ENCODE measurements around the gene VPS26C.
"Not testable (repeated sequence)": the region's sequence is repeated elsewhere in the genome, so short reads cannot be mapped to it uniquely, and the experiment has no call there.

VPS26C gene

DNA sequence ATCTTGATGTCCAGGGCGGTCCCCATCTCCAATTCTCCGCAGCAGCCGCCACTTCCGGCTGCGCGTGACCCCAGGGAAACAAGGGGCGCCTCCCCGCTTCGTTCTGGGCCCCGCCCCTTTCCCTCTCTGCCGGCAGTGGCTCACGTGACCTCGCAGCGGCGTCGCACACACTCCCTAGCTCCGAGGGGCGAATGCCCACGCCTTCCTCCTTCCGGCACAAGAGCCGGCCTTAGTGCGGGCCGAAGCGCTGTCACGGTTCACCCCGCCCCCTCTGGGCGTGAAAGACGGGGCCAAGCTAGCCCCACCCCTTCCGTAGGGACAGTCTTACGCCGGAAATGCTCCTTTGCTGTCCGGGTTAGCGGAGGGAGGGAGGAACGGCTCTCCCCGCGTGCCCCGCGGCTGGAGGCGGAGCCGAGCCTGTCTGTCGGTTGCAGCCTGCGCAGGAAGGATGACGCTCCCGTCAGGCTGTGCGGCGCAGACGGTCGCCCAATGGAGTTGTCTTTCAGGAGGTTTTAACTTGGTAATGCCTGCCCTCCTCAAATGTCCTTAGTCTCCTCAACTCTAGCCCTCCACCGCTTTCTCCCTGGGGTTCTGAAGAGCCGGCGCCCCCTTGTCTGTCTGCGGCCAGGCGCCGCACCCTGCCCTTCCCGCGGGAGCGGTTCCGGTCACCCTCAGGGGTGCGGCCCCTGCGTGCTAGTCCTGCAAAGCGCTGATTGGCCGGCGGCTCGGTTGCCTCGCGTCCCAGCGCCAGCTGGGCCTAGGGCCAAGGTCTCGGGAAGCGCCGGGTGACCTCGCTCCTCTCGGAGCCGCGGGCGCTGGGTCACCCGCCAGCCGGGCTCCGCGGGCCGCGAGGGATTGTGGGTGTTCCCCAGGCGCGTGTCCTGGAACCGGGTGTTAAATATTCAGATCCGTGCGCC lies at the start of gene VPS26C:
Gene VPS26C (minus strand): TSS at position 66 of the 917 bp plus-strand sequence. CDS start 40 bp downstream, at position 26.
- peak; percentile 99 for DNase-seq (ENCODE audit: low read depth)

DNA sequence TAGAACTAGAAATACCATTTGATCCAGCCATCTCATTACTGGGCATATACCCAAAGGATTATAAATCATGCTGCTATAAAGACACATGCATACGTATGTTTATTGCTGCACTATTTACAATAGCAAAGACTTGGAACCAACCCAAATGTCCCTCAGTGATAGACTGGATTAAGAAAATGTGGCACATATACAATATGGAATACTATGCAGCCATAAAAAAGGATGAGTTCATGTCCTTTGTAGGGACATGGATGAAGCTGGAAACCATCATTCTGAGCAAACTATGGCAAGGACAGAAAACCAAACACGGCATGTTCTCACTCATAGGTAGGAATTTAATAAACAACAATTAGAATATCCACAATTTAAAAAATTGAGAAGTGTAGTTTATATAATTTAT lies 48.9 kb upstream of the VPS26C start:
- not testable (repeated sequence) for DNase-seq (ENCODE audit: low read depth)

- DNase-seq (ENCODE audit: low read depth) = no peak
These were observed 33.1 kb upstream of the VPS26C start for GRCh38 chr21:37300114-37300751.

DNA sequence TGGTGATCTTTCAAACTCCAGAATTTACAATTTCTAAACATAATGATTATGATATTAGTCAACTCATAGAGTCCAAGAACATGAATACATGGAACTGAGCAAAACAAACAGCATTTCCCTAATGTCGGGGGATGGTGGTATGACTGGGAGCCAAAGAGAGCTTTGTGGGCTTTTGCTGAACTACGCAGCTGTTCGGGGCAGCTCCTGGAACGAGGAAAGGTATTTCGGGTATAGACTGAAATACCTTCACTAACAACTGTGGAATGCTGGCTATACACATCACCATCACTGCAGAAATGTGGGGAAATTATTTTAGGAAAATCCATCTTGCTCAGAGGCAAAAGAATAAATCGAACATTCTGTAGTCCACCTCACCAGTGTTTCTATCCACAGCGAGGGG lies 30.2 kb upstream of the VPS26C start:
- DNase-seq (ENCODE audit: low read depth) = no peak

DNA sequence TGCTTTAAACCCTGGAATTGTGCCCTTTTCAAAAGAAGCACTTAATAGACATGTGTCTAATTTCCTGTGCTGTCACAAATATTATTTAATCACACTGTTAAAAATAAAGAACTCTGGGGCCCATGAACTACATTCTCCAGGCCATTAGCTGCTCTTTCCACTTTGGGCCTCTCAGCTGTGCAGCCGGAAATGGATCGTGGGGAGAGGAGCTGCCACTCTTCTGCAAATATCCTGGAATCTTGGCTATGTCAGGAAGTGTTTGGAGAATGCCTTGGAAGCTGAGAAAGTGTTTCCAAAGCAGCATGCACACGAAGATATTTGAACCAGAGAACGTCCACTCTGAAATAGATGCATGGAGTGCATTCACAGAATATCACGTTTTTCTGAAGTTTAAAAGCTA lies 27.5 kb upstream of the VPS26C start:
- DNase-seq (ENCODE audit: low read depth) = no peak

- no peak for DNase-seq (ENCODE audit: low read depth)
These were observed 25.8 kb upstream of the VPS26C start for GRCh38 chr21:37292941-37293340.

DNA sequence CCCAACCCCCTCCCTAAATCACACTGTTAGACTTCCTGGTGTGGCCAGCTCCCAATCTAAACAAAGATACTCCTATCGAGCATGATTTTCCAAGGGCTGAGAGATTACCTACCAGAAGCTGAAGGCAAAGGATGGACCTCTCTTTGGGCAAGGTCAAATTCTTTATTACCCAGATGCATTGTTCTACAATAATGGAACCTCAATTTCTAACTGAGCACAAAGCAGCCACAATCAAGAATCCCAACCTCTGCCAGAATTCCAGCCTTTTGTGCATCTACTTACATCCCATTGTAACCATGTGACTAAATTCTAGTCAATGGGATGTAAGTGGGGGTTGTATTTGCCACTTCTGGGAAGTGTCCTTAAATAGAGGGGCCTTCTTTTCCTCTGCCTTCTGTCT lies 24.9 kb upstream of the VPS26C start:
- no peak for DNase-seq (ENCODE audit: low read depth)

DNA sequence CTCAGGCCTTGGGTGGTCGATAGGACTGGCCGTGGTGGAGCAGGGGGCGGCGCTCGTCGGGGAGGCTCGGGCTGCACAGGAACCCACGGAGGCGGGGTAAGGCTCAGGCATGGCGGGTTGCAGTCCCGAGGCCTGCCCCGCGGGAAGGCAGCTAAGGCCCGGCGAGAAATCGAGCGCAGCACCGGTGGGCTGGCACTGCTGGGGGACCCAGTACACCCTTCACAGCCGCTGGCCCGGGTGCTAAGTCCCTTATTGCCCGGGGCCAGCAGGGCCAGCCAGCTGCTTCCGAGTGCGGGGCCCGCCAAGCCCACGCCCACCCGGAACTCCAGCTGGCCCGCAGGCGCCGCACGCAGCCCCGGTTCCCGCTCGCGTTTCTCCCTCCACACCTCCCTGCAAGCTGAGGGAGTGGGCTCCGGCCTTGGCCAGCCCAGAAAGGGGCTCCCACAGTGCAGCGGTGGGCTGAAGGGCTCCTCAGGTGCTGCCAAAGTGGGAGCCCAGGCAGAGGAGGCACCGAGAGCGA lies 16.1 kb upstream of the VPS26C start:
- DNase-seq (ENCODE audit: low read depth) = not testable (repeated sequence)

GRCh38 chr21:37282602-37283001 lies 15.5 kb upstream of the VPS26C start:
- DNase-seq (ENCODE audit: low read depth) = not testable (repeated sequence)

- DNase-seq (ENCODE audit: low read depth) = no peak
These were observed 14.9 kb upstream of the VPS26C start for GRCh38 chr21:37281993-37282392.

- DNase-seq (ENCODE audit: low read depth) = no peak
These were observed 14.4 kb upstream of the VPS26C start for GRCh38 chr21:37281579-37281978.

DNA sequence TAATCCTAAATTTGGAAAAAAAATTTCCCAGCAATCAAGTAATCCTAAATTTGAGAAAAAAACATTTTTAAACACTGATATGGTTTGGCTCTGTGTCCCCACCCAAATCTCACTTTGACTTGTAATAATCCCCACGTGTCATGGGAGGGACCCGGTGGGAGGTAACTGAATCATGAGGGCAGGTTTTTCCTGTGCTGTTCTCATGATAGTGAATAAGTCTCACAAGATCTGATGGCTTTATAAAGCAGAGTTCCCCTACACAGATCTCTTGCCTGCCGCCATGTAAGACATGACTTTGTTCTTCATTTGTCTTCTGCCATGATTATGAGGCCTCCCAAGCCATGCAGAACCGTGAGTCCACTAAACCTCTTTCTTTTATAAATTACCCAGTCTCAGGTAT lies 12.1 kb upstream of the VPS26C start:
- not testable (repeated sequence) for DNase-seq (ENCODE audit: low read depth)

DNA sequence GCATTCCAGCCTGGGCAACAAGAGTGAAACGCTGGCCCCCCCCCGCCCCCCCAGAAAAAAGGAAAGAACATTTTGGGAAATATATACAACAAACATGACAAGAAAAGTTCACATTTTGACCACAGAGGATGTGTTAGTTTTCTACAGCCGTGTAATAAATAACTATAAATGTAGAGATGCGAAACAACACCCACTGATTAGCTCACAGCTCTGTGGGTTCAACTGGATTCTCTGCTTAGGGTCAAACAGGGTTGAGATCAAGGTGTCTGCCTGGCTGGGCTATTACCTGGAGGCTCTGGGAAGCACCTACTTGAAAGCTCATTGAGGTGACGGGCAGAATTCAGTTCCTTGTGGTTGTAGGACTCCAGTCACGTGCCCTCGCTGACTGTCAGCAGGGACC lies 11.1 kb upstream of the VPS26C start:
- DNase-seq (ENCODE audit: low read depth) = no peak

DNA sequence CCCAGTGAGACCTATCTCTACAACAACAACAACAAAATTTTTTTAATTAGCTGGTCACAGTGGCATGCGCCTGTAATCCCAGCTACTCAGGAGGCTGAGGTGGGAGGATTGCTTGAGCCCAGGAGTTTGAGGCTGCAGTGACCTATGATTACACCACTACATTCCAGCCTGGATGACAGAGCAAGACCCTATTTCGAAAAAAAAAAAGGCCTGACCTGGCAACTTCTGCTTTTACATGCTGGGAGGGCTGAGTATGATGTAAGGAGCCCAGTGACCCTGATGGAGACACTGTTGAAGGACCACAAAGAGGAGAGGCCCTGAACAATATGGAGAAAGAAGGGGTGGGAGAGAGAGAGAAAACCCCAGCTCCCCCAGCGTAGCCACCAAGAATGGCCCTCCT lies 9.2 kb upstream of the VPS26C start:
- no peak for DNase-seq (ENCODE audit: low read depth)

DNA sequence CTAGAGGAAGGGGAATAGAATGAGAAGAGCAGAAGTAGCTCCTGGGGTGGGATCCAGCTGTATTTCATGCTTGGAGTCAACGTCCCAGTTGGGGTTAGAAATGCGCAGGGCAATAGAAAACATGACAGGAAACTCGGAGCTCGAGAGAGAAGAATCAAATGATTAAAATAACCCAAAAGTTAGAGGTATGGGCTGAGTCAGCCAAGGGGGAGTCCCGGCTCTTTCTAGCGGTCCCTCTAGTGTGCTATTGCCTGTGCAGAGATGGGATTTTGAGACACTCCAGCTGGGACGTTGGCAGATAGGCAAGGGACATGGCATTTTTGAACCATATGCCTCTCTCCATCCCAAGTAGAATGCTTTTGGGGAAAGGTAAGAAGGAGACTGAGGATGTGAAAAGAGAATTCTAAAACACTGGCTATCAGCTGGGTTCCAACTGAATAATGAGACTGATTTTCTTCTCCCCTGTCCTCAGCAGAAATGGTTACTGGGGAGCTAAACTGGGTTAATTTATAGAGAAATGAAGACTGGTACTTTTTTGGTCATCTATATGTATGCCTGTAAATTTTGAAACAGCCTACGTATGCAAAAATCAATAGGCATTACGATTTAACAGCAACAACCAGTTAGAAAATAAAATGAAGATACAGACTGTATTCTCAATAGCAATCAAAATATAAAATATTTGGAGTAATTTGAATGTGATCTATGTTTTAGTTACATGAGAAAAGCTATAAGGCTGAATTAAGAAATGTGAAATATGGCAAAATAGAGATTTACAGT lies 7.0 kb upstream of the VPS26C start:
- DNase-seq (ENCODE audit: low read depth) = no peak

GRCh38 chr21:37273440-37273839 lies 6.3 kb upstream of the VPS26C start:
- no peak for DNase-seq (ENCODE audit: low read depth)

DNA sequence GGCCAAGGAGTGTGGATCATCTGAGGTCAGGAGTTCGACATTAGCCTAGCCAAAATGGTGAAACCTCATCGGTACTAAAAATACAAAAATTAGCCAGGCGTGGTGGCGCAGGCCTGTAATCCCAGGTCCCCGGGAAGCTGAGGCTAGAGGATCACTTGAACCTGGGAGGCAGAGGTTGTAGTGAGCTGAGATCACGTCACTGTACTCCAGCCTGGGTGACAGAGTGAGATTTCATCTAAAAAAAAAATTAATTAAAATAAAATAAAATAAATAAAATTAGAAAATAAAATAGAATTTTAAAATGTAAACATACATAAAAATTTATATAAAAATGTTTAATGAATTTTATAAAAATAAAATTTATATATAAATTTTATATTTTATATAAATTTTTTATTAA lies 5.8 kb upstream of the VPS26C start:
- DNase-seq (ENCODE audit: low read depth) = no peak

- no peak for DNase-seq (ENCODE audit: low read depth)
These were observed 3.6 kb upstream of the VPS26C start for GRCh38 chr21:37270576-37271365.

DNA sequence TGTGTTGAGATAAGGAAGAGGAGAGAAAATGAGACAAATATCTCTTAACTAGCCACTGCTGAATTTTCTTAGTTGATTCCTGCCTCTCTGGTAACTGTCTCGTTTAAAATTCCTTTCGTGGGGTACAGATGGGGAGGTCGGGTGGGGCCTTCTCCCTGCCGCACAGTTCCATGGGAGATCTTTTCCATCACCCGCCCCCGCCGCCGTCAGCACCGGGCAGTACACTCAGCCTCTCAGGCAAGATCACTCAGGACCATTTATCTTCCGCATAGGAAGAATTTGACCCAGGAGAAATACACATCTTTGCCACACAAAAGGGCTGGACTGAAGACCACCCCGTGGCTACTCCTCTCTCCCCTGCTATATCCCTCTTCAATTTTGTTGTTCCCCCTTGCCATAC lies 2.3 kb upstream of the VPS26C start:
- DNase-seq (ENCODE audit: low read depth) = no peak

GRCh38 chr21:37268186-37268503 lies 1.0 kb upstream of the VPS26C start:
- DNase-seq (ENCODE audit: low read depth) = no peak

DNA sequence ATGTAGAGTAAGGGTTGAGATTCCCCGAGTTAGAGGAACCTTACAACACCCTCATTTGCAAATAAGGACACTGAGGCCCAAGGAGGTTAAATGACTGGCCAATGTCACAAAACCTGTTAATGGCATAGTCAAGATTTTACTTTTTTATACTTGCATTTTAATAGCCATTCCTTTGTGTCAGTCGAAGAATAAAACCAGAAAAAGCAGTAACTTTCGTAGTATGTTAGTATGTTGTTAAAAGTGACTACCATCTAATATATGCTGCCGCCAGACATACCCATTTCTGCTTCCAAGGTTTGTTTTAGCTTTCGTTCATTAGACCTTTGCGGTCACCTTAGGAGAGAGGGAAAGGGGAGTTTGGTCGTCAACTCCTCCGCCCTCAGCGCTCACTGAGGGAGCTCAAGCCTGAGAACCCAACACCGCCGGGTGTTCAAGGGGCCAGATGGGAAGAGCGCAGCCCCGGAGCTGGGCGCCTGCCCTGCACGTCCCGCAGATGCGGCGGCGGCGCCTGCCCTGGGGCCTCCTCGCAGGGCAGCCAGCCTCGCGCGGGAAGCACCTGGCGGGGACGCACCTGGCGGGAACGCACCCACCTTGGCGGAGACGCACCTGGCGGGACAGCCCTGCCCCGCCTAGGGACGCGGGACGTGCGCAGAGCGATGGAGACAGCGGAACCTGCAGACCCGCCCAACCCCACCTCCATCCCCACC lies 466 bp downstream of the VPS26C start:
- DNase-seq (ENCODE audit: low read depth) = no peak
